Nephron (organoid): ENCODE results near the gene KLK14.

Experiments
- H3K27ac Mint-ChIP-seq, 3 experiments: 2 replicates each; pipeline ENCODE4 v1.8.0; 2020; ENCODE audit warnings: mixed read lengths in 3 of 3, mild to moderate bottlenecking in 2 of 3, moderate library complexity in 1 of 3
- H3K27me3 Mint-ChIP-seq: 2 replicates; pipeline ENCODE4 v1.8.0; 2021; ENCODE audit warnings: low read depth, mild to moderate bottlenecking, moderate library complexity, mixed read lengths
- H3K36me3 Mint-ChIP-seq: 2 replicates; pipeline ENCODE4 v1.8.0; 2020; ENCODE audit warnings: low read depth, mixed read lengths
- H3K4me1 Mint-ChIP-seq: 2 replicates; pipeline ENCODE4 v1.8.0; 2020; ENCODE audit warnings: mixed read lengths
- H3K4me3 Mint-ChIP-seq, 3 experiments: 2 replicates each; pipeline ENCODE4 v1.8.0; 2020; ENCODE audit warnings: mild to moderate bottlenecking in 3 of 3, mixed read lengths in 3 of 3, moderate library complexity in 2 of 3
- H3K9me3 Mint-ChIP-seq: 2 replicates; pipeline ENCODE4 v1.8.0; 2020; ENCODE audit warnings: mixed read lengths
- TF ChIP-seq, protein P1 (sequence below), 3 experiments: fragments of 200-600 bp; sonication (generic); IDR thresholded peaks; one replicate each; pipeline ENCODE4 v1.5.0; 2021; ENCODE audit warnings: antibody characterized with exemption in 3 of 3; ENCODE audit not compliant: unreplicated experiment in 3 of 3

KLK14 gene

DNA sequence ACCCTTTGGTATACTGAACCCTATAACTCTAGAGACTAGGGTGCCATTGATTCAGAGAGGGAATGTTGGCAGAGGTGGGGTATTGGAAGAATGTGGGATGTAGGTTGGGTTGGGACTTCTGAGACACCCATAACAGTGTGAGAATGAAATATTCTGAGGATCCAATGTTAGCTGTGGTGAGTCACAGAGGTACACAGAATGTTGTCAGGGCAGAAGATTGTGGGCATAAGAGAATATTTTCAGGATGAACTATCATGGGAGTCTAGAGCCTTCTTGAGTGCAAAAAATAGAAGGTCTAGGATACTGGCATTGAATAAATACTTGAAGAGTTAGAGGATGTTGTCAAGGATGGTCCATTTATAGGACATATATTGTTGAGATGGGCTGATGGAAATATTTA, 26.8 kb downstream of the KLK14 start:
- H3K27ac Mint-ChIP-seq = no peak overlapping the region
- H3K4me3 Mint-ChIP-seq = no peak overlapping the region
- H3K4me1 Mint-ChIP-seq = no peaks in the 10 kb centered on the region
- TF ChIP-seq, protein P1, sequence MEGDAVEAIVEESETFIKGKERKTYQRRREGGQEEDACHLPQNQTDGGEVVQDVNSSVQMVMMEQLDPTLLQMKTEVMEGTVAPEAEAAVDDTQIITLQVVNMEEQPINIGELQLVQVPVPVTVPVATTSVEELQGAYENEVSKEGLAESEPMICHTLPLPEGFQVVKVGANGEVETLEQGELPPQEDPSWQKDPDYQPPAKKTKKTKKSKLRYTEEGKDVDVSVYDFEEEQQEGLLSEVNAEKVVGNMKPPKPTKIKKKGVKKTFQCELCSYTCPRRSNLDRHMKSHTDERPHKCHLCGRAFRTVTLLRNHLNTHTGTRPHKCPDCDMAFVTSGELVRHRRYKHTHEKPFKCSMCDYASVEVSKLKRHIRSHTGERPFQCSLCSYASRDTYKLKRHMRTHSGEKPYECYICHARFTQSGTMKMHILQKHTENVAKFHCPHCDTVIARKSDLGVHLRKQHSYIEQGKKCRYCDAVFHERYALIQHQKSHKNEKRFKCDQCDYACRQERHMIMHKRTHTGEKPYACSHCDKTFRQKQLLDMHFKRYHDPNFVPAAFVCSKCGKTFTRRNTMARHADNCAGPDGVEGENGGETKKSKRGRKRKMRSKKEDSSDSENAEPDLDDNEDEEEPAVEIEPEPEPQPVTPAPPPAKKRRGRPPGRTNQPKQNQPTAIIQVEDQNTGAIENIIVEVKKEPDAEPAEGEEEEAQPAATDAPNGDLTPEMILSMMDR (IDR thresholded peaks at IDR 0.05; ENCODE audit: unreplicated experiment in 3 of 3) = no peak
- H3K9me3 Mint-ChIP-seq = no peaks in the 10 kb centered on the region
- no peaks in the 10 kb centered on the region for H3K36me3 Mint-ChIP-seq
- H3K27me3 Mint-ChIP-seq = peaks cover 42% of the 10 kb centered on the region

DNA sequence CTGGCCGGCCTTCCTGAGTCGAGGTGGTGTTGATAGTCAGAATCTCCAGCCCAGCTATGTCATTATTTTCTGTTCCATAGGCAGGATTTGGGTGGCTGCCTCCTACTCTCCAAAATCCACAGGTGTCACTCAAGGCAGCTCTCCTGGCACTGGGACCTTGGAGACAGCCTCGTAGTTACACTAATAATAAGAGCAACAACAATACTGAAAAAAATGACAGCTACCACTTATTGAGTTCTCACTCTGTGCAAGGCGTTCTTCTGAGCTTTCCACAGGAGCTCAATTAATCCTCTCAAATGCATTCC, 35.7 kb downstream of the KLK14 start:
- H3K27me3 Mint-ChIP-seq = no peaks in the 10 kb centered on the region
- H3K4me1 Mint-ChIP-seq = no peaks in the 10 kb centered on the region
- no peak overlapping the region for H3K4me3 Mint-ChIP-seq
- H3K36me3 Mint-ChIP-seq = no peaks in the 10 kb centered on the region
- H3K27ac Mint-ChIP-seq = no peak overlapping the region
- TF ChIP-seq, protein P1 (IDR thresholded peaks at IDR 0.05; ENCODE audit: unreplicated experiment in 3 of 3) = no peak
- peaks cover 4% of the 10 kb centered on the region for H3K9me3 Mint-ChIP-seq

DNA sequence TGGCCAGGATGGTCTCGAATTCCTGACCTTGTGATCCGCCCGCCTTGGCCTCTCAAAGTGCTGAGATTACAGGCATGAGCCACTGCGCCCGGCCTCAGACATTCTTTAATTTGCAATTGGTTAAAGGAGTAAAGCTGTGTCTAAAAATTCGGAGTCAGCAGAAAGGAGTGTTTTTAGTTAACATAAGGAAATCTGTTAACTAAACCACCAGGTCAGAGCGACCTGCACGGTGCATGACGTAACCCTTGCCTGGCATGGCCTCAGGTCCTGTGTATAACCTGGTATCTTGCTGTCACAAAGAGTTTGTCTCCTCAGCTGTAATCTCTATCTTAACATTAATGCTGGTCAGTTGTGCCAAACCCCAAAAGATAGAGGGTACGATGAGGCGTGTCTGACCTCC, 38.4 kb downstream of the KLK14 start:
- Mint-ChIP-seq H3K27me3 (no peaks in the 10 kb centered on the region), H3K9me3 (peaks cover 4% of the 10 kb centered on the region), H3K4me1 (no peaks in the 10 kb centered on the region), H3K27ac (no peak overlapping the region), H3K4me3 (no peak overlapping the region), H3K36me3 (no peaks in the 10 kb centered on the region)
- TF ChIP-seq, protein P1 (IDR thresholded peaks at IDR 0.05; ENCODE audit: unreplicated experiment in 3 of 3) = no peak

DNA sequence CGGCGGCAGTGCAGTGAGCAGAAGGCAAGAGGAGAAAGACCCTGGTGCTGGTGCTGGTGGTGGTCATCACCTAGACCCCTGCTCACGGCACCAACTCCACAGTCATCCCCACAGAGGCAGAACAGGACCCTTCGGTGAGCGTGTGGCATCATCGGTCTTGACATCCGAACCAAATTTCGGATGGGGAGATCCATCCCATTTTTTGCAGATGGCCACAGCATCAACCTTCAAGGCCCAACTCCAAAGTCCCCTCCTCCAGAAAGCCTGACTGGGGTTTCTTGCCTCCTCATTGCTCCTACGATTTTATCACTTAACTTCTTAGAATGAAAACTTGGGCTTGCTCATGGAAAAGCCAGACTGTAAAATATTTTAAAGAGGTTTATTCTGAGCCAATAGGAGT, 39.2 kb downstream of the KLK14 start:
- no peak overlapping the region for H3K27ac Mint-ChIP-seq
- TF ChIP-seq, protein P1 (IDR thresholded peaks at IDR 0.05; ENCODE audit: unreplicated experiment in 3 of 3) = no peak
- no peak overlapping the region for H3K4me3 Mint-ChIP-seq
- no peaks in the 10 kb centered on the region for H3K4me1 Mint-ChIP-seq
- H3K9me3 Mint-ChIP-seq = no peaks in the 10 kb centered on the region
- no peaks in the 10 kb centered on the region for H3K36me3 Mint-ChIP-seq
- no peaks in the 10 kb centered on the region for H3K27me3 Mint-ChIP-seq

DNA sequence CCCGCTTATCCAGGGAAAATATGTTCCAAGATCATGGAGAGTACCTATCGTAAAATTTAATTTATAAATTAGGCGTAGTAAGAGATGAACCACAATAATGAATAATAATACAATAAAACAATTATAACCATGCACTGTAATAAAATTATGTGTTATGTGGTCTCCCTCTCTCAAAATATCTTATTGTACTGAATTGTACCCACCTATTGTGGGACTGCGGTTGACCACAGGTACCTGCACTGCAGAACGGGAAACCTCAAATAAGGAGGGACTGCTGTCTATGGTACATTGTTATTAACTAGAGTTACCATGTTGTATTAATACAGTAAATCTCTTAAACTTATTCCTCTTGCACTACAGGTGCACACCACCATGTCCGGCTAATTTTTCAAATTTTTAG, 42.5 kb downstream of the KLK14 start:
- Mint-ChIP-seq H3K27ac (no peak overlapping the region), H3K4me3 (no peak overlapping the region), H3K36me3 (no peaks in the 10 kb centered on the region), H3K9me3 (no peaks in the 10 kb centered on the region), H3K4me1 (no peaks in the 10 kb centered on the region), H3K27me3 (peaks cover 16% of the 10 kb centered on the region)
- TF ChIP-seq, protein P1 (IDR thresholded peaks at IDR 0.05; ENCODE audit: unreplicated experiment in 3 of 3) = no peak

DNA sequence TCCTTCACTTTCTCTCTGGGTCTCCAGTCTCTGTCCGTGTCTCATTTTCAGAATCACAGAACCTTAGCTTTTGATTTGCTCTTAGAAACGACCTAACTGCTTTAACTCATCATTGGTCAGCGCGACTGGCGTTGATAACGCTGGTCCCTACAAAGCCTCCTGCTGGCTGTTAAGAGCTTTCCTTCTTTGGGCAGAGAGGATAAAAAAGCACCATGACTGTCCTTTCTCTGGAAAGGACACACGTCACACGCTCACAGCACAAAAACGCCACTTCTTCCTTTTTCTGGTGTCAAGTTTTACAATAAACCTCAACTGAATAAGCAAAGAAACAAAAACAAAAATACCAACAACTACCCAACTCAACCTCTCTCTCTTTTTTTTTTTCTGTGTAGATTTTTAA, 46.2 kb downstream of the KLK14 start:
- Mint-ChIP-seq H3K9me3 (no peaks in the 10 kb centered on the region), H3K4me3 (no peak overlapping the region), H3K4me1 (no peaks in the 10 kb centered on the region), H3K27me3 (peaks cover 35% of the 10 kb centered on the region), H3K27ac (no peak overlapping the region), H3K36me3 (no peaks in the 10 kb centered on the region)
- TF ChIP-seq, protein P1 (IDR thresholded peaks at IDR 0.05; ENCODE audit: unreplicated experiment in 3 of 3) = no peak
